GM04503 (cell line): Measurements from ENCODE around the gene TMPRSS4.

Source experiments
- DNase-seq: peaks from one replicate; pipeline ENCODE4 v3.0.0-alpha.2; 2012; ENCODE audit warnings: low read depth

Gene TMPRSS4, protein sequence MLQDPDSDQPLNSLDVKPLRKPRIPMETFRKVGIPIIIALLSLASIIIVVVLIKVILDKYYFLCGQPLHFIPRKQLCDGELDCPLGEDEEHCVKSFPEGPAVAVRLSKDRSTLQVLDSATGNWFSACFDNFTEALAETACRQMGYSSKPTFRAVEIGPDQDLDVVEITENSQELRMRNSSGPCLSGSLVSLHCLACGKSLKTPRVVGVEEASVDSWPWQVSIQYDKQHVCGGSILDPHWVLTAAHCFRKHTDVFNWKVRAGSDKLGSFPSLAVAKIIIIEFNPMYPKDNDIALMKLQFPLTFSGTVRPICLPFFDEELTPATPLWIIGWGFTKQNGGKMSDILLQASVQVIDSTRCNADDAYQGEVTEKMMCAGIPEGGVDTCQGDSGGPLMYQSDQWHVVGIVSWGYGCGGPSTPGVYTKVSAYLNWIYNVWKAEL

DNA sequence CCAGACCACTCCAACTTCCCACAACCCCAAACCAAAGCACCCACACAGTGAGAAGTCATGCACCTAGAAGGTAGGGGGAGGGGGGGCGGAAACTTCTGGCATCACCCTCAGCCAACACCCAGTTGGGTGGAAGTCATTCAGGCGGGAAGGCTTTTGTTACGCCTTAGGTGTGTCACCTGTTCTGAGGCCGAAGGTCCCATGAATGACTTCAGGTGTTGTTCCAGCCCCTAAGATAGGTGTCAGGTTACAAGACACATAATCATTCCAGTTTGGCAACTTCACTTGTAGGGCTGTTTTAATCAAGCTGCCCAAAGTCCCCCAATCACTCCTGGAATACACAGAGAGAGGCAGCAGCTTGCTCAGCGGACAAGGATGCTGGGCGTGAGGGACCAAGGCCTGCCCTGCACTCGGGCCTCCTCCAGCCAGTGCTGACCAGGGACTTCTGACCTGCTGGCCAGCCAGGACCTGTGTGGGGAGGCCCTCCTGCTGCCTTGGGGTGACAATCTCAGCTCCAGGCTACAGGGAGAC is at the start of gene TMPRSS4:
TMPRSS4 (plus strand) TSS at position 325 of the 528 bp plus-strand sequence. CDS start 225 bp downstream, outside the sequence.
- no peak for DNase-seq

DNA sequence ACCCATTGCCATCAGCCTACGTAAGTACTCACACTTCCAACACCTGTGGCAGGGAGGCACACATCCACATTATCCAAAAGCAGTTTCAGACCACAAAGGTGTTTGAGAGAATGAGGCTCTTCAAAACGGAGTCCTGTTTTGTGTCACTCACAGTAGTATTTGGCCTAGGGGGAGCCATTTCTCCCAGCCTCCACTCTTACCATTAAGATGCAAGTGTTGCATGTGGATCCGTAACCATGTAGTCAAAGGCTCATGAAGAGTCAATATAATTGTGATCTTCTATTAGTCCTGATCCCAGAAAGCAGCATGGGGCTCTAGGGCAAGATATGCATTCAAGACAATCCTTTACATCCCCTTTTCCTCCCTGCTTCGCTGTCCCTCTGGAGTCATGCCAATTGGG is 49.2 kb upstream of the TMPRSS4 start:
- DNase-seq: no peak

DNA sequence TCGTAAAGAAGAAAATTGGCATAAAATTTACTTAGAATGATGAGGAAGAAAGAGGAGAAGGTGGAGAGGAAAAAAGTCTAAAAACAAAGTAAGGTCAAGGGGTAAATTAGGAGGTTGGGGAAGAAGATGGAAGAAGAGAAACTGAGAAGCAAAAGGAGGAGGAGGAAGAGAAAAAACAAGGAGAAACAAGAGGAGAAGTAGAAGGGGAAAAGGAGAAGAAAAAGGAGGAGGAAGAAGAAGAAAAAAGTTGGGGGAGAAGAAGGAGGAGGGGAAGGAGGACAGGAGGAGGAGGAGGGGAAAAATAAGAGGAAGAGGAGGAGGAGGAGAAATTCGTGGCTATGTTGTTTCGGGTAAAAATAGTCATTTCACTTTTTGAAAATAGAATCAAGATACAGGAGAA is 48.3 kb upstream of the TMPRSS4 start:
- DNase-seq: no peak

DNA sequence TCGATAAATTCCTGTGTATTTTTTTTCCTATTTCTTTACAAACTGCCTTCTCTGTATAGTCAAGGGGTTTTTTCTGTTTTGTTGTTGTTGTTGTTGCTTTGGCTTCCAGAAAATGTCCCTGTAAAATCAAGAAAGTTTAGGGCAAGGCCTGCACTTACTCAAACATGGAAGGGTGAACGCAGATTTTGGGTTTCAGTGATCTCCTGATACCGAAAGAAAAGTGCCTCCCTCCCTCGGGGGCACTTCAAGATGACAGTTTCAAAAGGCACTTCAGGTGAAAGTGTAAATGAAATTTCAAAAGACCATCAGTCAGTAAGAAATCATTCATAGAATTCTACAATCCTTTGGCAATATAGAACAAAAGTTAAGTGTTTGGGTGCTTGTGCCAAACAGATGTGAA is 43.4 kb upstream of the TMPRSS4 start:
- no peak for DNase-seq

DNA sequence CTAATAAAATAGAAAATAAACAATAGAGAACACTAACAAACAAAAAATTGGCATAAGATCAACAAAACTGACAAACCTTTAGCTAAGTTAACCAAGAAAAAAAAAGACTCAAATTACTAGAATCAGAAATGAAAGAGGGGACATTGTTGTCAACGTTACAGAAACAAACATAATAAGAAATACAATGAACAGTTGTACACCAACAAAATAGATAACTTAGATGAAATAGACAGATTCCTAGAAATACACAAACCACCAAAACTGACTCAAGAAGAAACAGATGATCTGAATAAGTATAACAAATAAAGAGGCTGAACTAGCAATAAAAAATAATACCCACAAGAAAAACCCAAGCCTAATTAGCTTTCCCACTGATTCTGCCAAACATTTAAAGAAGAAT is 34.7 kb upstream of the TMPRSS4 start:
- DNase-seq: no peak

DNA sequence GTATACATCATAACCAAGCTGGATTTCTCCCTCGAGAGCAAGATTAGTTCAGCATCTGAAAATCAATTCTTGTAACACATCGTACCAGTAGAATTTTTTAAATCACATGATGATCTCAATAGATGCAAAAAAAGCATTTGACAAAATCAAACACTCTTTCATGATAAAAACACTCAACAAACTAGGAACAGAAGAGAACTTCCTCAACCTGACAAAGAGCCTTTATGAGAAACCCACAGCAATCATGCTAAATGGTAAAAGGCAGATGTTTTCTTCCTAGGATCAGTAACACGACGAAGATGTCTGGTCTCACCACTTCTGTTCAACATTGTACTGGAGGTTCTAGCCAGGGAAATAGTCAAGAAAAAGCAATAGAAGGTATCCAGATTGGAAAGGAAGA is 34.1 kb upstream of the TMPRSS4 start:
- DNase-seq: no peak

DNA sequence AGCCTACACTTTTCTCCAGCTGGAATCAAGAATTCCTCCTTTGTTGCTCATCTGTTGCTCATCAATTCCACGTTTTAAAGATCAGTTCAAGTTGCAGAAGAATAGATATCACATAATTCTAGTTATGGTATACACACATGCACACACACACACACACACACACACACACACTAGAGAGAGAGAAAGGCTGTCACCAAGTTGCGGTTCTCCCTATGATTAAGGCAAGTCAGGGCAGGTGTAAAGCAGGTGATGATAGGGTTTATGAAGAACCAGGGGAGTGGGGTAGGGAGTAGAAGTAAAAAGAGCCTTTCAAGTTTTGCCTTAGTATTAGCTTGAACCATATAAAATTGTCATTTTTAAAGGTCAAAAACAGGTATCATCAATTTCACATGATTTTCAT is 31.7 kb upstream of the TMPRSS4 start:
- DNase-seq: no peak

DNA sequence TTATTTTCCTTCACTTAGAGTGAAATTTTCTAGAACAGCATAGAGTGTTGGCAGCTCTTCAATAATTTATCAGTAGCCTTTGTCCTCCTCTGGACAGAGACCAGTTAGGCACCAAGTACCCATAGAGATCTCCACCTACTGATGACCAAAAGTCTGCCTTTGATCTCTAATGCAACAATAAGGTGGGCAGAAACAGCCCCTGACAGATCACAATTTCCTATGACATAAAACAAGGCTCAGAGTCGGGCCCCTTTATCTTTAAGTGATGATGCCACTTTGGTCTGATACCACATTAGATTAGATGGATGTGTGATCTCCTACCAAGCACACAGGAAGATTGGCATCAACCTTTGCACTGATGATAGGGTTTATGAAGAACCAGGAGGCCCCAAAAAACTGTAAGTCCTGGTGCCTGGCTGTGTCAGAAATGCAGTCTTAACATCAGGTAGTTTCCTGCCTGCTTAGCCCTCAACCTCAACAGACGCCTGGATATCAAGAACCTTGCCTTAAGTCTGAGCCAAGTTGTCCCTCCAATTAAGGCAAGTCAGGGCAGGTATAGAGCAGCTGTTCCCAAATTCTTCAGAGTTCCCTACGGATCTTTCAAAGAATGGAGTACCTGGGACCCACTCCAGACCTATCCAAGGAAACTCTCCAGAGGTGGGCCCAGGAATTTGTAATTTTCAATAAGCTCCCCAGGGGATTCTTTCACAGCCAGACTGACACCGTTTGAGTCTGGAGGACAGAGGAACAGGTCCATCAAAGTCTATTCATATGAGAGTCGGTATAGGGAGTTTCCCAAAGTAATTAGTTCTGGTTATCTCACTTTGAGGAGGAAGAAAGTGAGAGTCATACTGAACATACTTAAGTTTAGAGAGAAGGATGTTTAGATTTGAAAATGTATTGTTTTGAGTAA is 30.6 kb upstream of the TMPRSS4 start:
- DNase-seq: no peak

DNA sequence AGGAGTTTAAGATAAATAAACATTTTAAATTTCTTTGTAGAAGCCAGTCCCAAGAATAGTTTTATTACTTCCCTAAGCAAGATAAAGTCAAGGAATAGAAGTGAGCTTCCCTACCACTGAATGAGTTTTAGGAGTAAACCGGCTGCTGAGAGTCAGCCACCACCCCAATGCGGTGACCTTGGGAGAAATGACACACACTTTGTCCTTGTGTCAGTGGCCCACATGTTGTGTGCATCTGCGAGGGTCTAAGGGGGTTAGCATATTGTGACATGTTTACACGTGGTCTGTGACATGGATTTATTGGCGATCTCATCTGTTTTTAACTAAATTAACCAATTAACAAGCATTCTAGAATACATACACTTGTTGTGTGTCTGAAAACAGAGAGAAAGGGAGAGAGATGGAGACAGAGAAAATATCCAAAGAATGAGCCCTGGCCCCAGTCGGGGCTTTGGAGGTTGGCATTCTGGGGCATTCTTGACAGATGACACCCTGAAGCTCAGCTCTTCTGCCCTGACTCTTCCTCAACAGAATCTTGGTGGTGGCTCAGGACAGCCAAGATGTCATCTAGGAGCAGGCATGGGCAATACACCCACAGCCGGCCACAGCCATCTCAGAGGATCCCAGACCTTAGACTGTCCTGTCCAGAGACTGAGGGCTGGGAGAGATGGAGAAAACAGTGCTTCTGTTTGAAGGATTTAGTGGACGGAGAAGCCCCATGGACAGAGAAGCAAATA is 29.7 kb upstream of the TMPRSS4 start:
- DNase-seq: no peak

DNA sequence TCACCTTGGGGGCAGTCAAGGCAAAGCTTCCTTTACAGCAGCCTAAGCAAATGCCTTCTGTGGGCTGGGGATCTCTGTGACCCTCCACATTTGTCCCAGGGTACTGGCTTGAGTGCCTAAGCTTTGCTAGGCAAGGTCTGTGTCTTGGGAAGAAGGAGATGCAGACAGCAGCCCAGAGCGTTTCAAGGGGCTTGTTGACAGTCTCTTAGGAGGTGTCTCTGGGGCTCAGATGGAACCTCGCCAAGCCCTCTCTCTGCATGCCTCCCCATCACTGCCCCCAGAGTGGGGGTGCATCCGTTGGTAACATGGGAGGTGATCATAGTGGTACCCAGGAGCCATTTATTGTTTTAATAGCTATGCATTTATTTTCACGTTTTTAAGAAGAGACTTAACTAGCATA is 29.1 kb upstream of the TMPRSS4 start:
- no peak for DNase-seq

DNA sequence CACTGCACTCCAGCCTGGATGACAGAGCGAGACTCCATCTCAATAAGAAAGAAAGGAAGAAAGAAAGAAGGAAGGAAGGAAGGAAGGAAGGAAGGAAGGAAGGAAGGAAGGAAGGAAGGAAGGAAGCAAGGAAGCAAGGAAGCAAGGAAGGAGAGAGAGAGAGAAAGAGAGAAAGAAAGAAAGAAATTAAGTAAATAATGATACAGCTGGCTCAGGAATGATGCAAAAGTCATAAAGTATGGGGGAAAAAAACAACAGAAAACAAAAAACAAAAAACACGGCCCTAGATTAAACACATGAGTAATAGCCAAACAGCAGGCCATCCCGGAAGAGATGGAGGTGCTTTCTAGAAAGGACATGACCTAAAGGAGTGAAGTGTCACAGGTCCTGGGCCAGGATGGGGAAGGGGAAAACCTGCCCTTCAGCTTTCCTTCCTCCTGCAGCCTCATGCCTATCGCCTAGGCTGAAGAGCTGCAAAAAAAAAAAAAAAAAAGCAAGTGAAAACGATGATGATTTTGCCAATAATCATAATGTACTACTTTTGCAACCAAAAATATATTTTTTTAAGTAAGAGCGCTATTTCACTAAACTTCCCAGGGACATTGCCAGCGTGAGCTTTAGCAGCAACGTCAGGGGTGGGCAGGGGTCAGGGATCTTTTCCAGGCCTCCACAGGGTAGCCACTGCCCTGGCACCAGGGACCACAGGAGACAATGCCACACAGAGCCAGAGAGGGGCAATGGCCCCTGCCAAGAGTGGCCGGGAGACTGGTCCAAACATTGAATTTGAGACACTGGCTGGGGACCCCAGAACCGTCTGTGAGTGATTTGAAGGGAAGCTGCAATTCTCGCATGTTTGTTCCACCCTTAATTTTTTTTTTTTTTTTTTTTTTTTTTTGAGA is 28.2 kb upstream of the TMPRSS4 start:
- DNase-seq: no peak

DNA sequence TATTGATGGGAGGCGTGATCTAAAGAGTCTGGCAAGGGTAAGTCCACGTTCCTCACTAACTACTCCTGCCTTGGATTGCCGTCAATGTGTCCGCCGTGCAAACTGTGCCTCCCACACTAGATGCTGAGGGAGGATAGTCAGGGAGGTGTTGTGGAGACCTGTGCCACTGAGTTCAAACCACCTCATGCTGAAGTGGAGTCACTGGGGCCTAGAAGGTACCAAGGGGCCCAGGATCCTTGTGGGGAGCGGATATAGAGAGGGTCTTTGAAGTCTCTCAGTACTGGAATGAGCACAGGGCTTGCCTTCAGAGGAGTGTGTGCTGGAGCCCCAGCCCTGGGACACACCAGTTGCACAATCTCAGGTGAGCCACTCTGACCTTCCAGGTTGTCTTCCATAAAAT is 27.1 kb upstream of the TMPRSS4 start:
- no peak for DNase-seq

DNA sequence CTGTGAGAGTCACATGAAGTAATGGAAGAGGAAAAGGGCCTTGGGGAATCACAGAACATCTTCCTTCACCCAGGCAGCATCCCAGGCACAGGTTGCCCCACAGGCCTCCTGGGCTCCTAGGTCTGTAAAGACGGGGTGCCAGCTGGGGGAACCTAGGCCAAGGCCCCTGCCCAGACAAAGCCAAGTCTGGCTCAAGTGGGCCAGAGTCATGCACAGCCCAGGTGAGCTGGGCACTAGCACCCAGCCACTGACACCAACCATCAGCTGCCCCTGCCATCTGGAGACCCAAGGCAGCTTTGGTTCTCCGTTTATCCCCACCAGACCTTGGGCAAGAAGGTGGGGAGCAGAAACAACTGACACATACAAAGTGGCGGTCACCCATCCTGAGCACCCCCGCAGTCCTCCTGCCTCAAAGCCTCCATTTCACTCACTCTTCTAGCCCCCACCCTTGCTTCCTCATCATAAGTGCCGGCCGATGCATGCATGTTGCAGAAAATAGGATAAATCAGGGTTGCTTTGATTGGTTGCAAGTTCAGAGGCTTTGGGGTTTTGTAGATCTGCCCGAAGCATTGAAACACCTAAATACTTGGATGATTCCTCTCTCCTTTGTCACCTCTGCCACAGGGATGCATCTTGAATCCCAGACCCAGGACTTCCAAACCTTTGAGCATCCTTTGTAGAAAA is 26.5 kb upstream of the TMPRSS4 start:
- DNase-seq: no peak

DNA sequence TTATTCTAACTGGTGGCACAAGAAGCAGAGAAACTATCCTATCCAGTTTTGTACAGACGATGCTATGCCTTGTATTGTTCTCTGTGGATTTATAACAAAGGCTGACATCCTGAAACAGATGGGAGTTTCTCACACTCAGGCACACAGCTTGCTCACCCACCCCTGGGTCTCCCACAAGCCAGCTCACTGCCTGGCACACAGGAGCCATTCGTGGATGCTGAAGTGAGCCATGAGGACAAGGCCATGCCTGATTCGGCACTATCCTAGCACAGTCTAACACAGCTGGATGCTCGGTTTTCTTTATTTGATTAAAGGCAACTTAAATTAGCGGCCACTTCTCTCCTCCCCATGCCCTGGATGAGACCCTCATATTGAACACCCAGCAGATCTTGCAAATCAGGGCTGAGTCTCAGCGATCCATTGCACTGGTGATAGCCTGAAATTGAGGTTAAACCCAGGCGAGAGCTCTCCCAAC is 25.7 kb upstream of the TMPRSS4 start:
- no peak for DNase-seq

DNA sequence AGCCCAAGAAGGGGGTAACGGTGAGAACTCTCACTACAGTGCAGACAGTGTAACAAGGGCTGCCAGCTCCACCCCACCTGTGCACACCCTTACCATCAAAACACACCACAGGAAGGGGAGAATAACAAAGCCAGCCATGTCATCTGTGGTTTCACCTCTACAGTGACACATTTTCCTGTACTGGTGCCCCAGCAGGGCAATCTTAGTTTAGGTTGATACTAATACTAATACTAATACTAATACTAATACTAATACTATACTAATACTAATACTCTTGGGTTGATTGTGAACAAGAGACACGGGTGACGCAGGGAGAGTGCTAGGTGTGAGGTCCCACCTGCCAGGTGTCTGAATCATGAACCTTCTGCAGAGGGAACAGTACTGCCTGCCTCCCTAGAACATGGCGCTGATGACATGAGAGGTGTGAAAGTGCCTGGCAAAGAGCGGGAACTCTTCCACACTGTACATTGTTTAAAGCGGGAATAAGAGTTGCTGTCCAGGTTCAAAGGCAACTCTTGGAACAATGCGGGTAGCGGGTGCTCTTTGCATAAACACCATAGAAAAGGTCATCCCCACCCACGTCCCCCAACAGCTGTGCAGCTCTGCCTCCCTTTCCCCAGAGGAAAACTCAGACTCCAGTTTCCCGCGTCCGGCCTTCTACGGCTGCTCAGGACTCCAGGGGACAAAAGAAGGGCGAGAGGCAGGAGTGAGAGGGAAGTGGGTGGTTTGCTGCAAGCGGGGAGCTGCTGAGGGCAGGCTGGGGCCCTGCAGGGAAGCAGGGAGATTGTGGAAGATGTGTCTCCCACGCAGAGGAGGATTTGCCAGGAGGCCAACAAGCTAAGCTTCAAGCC is 25.0 kb upstream of the TMPRSS4 start:
- no peak for DNase-seq

DNA sequence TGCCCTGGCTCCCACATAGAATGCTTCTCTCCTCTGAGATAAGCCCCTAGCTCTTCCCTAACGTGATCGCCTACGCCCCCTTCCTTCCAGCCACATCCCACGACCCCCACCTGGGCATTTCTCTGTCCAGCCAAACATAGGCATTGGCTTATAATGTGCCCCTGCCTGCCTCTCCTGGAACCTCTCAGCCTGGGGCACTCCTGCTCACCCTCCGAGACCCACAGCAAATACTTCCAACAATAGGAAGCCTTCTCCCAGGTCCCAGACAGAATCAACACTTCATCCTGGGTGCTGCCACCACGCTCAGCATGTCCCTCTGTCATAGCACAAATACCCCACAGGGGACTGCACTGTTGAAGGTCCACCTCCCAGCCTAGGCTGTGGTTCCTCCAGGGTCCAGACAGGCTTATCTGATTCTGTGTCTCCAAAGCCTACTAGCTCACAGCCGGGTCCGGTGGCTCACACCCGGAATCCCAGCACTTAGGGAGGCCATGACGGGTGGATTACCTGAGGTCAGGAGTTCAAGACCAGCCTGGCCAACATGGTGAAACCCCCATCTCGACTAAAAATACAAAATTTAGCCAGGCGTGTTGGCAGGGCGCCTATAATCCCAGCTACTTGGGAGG is 24.2 kb upstream of the TMPRSS4 start:
- DNase-seq: no peak

DNA sequence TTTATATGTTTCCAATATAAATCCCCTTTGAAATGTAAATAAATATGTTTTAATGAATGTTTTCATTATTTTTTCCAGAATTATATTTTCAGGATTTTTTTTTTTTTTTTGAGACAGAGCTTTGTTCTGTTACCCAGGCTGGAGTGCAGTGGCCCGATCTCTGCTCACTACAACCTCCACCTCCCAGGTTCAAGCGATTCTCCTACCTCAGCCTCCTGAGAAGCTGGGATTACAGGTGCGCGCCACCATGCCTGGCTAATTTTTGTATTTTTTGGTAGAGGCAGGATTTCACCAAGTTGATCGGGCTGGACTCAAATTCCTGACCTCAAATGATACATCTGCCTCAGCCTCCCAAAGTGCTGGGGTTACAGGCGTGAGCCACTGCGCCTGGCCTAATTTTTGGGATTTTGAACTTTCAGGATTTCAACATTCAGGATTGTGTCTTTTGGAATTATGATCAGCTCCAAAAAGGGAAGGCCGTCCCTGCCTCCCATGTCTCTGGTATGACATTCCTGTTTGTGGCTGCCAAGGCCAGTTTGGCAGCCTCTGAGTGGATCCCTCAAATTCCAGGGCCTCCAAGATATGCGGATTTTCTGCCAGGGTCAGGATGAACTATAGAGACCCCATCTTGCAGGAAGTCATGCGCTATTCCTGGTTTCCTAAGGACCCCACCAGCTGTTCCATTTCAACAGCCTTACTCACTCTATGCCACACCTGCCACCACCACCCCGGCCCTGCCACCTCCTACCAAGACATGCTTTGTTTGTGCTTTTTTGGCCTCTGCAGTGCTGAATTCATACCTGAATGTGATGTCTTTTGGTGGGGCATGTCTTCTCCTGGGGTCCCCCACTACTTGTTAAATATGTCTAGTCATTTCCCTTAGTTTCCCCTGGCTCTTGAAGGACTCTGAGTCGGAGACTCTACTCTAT is 21.9 kb upstream of the TMPRSS4 start:
- DNase-seq: no peak

DNA sequence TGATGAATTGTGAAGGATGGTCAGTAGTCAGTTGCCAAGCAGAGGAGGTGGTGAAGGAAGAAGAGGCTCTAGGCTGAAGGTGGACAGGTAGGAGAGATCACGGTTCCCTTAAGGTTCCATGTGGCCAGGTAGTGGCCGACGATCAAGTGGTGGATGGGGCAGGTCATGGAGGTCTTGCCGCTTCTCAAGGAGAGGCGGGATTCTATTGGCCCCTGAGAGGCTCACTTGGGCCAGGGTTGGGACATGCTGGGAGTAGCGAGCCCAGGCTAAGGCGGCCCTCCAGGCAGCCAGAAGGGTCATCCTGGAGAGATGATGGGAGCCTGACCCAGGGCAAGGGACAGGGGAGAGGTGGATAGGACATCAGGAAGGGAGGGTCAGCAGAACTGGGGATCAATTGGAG is 20.9 kb upstream of the TMPRSS4 start:
- no peak for DNase-seq
